ENCODE measurements around the gene CPED1.
"Not testable (repeated sequence)": the region's sequence is repeated elsewhere in the genome, so short reads cannot be mapped to it uniquely, and the experiment has no call there.

The CPED1 gene

GRCh38 chr7:121205777-121206176 is 217.3 kb downstream of the CPED1 start:
- Histone ChIP-seq H3K4me1 (ENCODE audit: control insufficient read depth, insufficient read depth, low read length) (no peaks in the 10 kb centered on the region), H3K9ac (ENCODE audit: low read length) (no peak overlapping the region), H3K27me3 (ENCODE audit: control insufficient read depth, insufficient read depth, low read length) (no peaks in the 10 kb centered on the region), H3K4me3 (ENCODE audit: low read length) (no peak overlapping the region), H3K9me3 (ENCODE audit: control insufficient read depth, low read length) (no peaks in the 10 kb centered on the region), H3K36me3 (ENCODE audit: control insufficient read depth, insufficient read depth, low read length) (no peaks in the 10 kb centered on the region)

GRCh38 chr7:121211253-121211652 is 222.7 kb downstream of the CPED1 start:
- Histone ChIP-seq H3K27me3 (ENCODE audit: control insufficient read depth, insufficient read depth, low read length) (no peaks in the 10 kb centered on the region), H3K9me3 (ENCODE audit: control insufficient read depth, low read length) (no peaks in the 10 kb centered on the region), H3K36me3 (ENCODE audit: control insufficient read depth, insufficient read depth, low read length) (no peaks in the 10 kb centered on the region), H3K4me3 (ENCODE audit: low read length) (no peak overlapping the region), H3K9ac (ENCODE audit: low read length) (no peak overlapping the region), H3K4me1 (ENCODE audit: control insufficient read depth, insufficient read depth, low read length) (no peaks in the 10 kb centered on the region)

GRCh38 chr7:121212036-121212435 is 223.5 kb downstream of the CPED1 start:
- H3K9ac ChIP-seq (ENCODE audit: low read length), result no peak overlapping the region
- H3K4me3 ChIP-seq (ENCODE audit: low read length), result no peak overlapping the region
- no peaks in the 10 kb centered on the region for H3K9me3 ChIP-seq (ENCODE audit: control insufficient read depth, low read length)
- no peaks in the 10 kb centered on the region for H3K27me3 ChIP-seq (ENCODE audit: control insufficient read depth, insufficient read depth, low read length)
- H3K4me1 ChIP-seq (ENCODE audit: control insufficient read depth, insufficient read depth, low read length), result no peaks in the 10 kb centered on the region
- H3K36me3 ChIP-seq (ENCODE audit: control insufficient read depth, insufficient read depth, low read length), result no peaks in the 10 kb centered on the region

- H3K9me3 ChIP-seq (ENCODE audit: control insufficient read depth, low read length), result no peaks in the 10 kb centered on the region
These were observed 226.1 kb downstream of the CPED1 start for GRCh38 chr7:121214657-121215056.

GRCh38 chr7:121219026-121219425 is 230.5 kb downstream of the CPED1 start:
- no peaks in the 10 kb centered on the region for H3K9me3 ChIP-seq (ENCODE audit: control insufficient read depth, low read length)
- no peak overlapping the region for H3K9ac ChIP-seq (ENCODE audit: low read length)
- no peak overlapping the region for H3K4me3 ChIP-seq (ENCODE audit: low read length)
- no peaks in the 10 kb centered on the region for H3K36me3 ChIP-seq (ENCODE audit: control insufficient read depth, insufficient read depth, low read length)
- H3K4me1 ChIP-seq (ENCODE audit: control insufficient read depth, insufficient read depth, low read length), result no peaks in the 10 kb centered on the region
- no peaks in the 10 kb centered on the region for H3K27me3 ChIP-seq (ENCODE audit: control insufficient read depth, insufficient read depth, low read length)

More at GRCh38 chr7:121214657-121215056, 226.1 kb downstream of the CPED1 start:
- Histone ChIP-seq H3K36me3 (ENCODE audit: control insufficient read depth, insufficient read depth, low read length) (no peaks in the 10 kb centered on the region), H3K27me3 (ENCODE audit: control insufficient read depth, insufficient read depth, low read length) (no peaks in the 10 kb centered on the region), H3K4me3 (ENCODE audit: low read length) (no peak overlapping the region), H3K9ac (ENCODE audit: low read length) (no peak overlapping the region), H3K4me1 (ENCODE audit: control insufficient read depth, insufficient read depth, low read length) (no peaks in the 10 kb centered on the region)

GRCh38 chr7:121221108-121221507 is 232.6 kb downstream of the CPED1 start:
- H3K27me3 ChIP-seq (ENCODE audit: control insufficient read depth, insufficient read depth, low read length); H3K4me1 ChIP-seq (ENCODE audit: control insufficient read depth, insufficient read depth, low read length); H3K4me3 ChIP-seq (ENCODE audit: low read length); H3K9ac ChIP-seq (ENCODE audit: low read length); H3K9me3 ChIP-seq (ENCODE audit: control insufficient read depth, low read length); H3K36me3 ChIP-seq (ENCODE audit: control insufficient read depth, insufficient read depth, low read length): not testable (repeated sequence)

- Histone ChIP-seq H3K9ac (ENCODE audit: low read length) (no peak overlapping the region), H3K27me3 (ENCODE audit: control insufficient read depth, insufficient read depth, low read length) (no peaks in the 10 kb centered on the region), H3K36me3 (ENCODE audit: control insufficient read depth, insufficient read depth, low read length) (no peaks in the 10 kb centered on the region), H3K4me3 (ENCODE audit: low read length) (no peak overlapping the region), H3K4me1 (ENCODE audit: control insufficient read depth, insufficient read depth, low read length) (no peaks in the 10 kb centered on the region), H3K9me3 (ENCODE audit: control insufficient read depth, low read length) (no peaks in the 10 kb centered on the region)
These were observed 240.3 kb downstream of the CPED1 start for GRCh38 chr7:121228779-121229178.

- H3K4me3 ChIP-seq (ENCODE audit: low read length), result no peak overlapping the region
- no peak overlapping the region for H3K9ac ChIP-seq (ENCODE audit: low read length)
- no peaks in the 10 kb centered on the region for H3K4me1 ChIP-seq (ENCODE audit: control insufficient read depth, insufficient read depth, low read length)
- H3K27me3 ChIP-seq (ENCODE audit: control insufficient read depth, insufficient read depth, low read length), result no peaks in the 10 kb centered on the region
- H3K9me3 ChIP-seq (ENCODE audit: control insufficient read depth, low read length), result no peaks in the 10 kb centered on the region
- H3K36me3 ChIP-seq (ENCODE audit: control insufficient read depth, insufficient read depth, low read length), result no peaks in the 10 kb centered on the region
These were observed 246.7 kb downstream of the CPED1 start for GRCh38 chr7:121235201-121235600.

GRCh38 chr7:121237601-121238000 is 249.1 kb downstream of the CPED1 start:
- Histone ChIP-seq H3K4me1 (ENCODE audit: control insufficient read depth, insufficient read depth, low read length) (no peaks in the 10 kb centered on the region), H3K36me3 (ENCODE audit: control insufficient read depth, insufficient read depth, low read length) (no peaks in the 10 kb centered on the region), H3K9ac (ENCODE audit: low read length) (no peak overlapping the region), H3K9me3 (ENCODE audit: control insufficient read depth, low read length) (no peaks in the 10 kb centered on the region), H3K27me3 (ENCODE audit: control insufficient read depth, insufficient read depth, low read length) (no peaks in the 10 kb centered on the region), H3K4me3 (ENCODE audit: low read length) (no peak overlapping the region)

GRCh38 chr7:121244120-121244870 is 255.8 kb downstream of the CPED1 start:
- H3K36me3 ChIP-seq (ENCODE audit: control insufficient read depth, insufficient read depth, low read length), result no peaks in the 10 kb centered on the region
- H3K9ac ChIP-seq (ENCODE audit: low read length), result no peak overlapping the region
- no peak overlapping the region for H3K4me3 ChIP-seq (ENCODE audit: low read length)
- H3K9me3 ChIP-seq (ENCODE audit: control insufficient read depth, low read length), result no peaks in the 10 kb centered on the region
- H3K4me1 ChIP-seq (ENCODE audit: control insufficient read depth, insufficient read depth, low read length), result no peaks in the 10 kb centered on the region
- no peaks in the 10 kb centered on the region for H3K27me3 ChIP-seq (ENCODE audit: control insufficient read depth, insufficient read depth, low read length)

- not testable (repeated sequence) for H3K36me3 ChIP-seq (ENCODE audit: control insufficient read depth, insufficient read depth, low read length); H3K9ac ChIP-seq (ENCODE audit: low read length); H3K4me3 ChIP-seq (ENCODE audit: low read length); H3K27me3 ChIP-seq (ENCODE audit: control insufficient read depth, insufficient read depth, low read length); H3K9me3 ChIP-seq (ENCODE audit: control insufficient read depth, low read length); H3K4me1 ChIP-seq (ENCODE audit: control insufficient read depth, insufficient read depth, low read length)
These were observed 262.9 kb downstream of the CPED1 start for GRCh38 chr7:121251367-121251766.

GRCh38 chr7:121252523-121253235 is 264.2 kb downstream of the CPED1 start:
- H3K27me3 ChIP-seq (ENCODE audit: control insufficient read depth, insufficient read depth, low read length); H3K4me1 ChIP-seq (ENCODE audit: control insufficient read depth, insufficient read depth, low read length); H3K4me3 ChIP-seq (ENCODE audit: low read length); H3K9me3 ChIP-seq (ENCODE audit: control insufficient read depth, low read length); H3K9ac ChIP-seq (ENCODE audit: low read length); H3K36me3 ChIP-seq (ENCODE audit: control insufficient read depth, insufficient read depth, low read length): not testable (repeated sequence)

Data from mucosa of stomach (tissue), 1 donor.